ENCODE data around the gene P2RY8.
A peak's percentile ranks its signal among the peaks of the same experiment; 100 is the strongest.
"Not testable (repeated sequence)": the region's sequence is repeated elsewhere in the genome, so short reads cannot be mapped to it uniquely, and the experiment has no call there.

Gene P2RY8

GRCh38 chrX:1464041-1464970 lies 72.7 kb downstream of the P2RY8 start:
- DNase-seq (ENCODE audit: low spot score) = no peak

- no peak for DNase-seq (ENCODE audit: low spot score)
Measured at GRCh38 chrX:1463581-1463980, 73.4 kb downstream of the P2RY8 start.

GRCh38 chrX:1462596-1463251 lies 74.3 kb downstream of the P2RY8 start:
- DNase-seq (ENCODE audit: low spot score) = no peak

DNA sequence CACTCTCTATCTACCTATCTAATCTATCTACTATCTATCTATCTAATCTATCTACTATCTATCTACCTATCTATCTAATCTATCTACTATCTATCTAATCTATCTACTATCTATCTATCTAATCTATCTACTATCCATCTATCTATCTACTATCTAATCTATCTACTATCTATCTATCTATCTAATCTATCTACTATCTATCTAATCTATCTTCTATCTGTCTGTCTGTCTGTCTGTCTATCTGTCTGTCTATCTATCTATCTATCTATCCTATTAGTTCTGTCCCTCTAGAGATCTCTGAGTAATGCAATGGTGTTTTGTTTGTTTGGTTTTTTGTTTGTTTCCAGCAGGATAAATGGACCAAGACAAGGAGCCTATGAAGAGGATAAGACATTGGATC lies 74.9 kb downstream of the P2RY8 start:
- no peak for DNase-seq (ENCODE audit: low spot score)

DNA sequence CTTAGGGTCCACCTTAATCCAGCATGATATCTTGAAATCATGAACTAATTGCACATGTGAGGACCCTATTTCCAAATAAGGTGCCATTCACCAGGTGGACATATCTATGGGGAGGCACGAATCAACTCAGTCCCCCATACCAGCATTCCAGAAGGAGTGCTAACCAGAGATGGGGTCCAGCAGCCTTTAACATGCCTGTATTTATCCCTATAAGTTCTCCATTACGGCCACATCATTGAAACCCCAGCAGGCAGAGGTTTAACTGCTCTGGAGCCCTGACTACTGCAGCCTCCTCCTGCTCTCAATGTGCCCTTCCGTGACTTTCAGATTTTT lies 81.1 kb downstream of the P2RY8 start:
- no peak for DNase-seq (ENCODE audit: low spot score)

GRCh38 chrX:1453951-1454785 lies 82.8 kb downstream of the P2RY8 start:
- DNase-seq (ENCODE audit: low spot score) = peak; percentile 66

DNA sequence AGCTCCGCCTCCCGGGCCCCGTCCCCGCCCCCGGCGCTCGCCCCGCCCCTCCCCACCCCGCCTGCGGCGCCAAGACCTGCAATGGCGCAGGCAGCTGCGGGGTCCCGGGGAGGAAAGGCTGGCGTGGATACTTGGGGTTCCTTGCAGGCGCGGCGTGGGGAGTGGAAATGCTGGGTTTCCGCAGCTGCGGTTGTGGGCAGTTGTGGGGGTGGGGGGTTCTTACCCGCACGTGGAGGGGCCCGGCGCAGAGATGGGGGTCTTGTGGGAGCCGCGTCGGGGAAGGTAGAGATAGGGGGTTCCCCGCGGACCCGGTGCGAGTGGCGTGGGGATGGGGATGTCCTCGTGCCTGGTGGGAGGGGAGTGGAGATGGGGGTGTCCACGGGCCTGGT lies 83.6 kb downstream of the P2RY8 start:
- no peak for DNase-seq (ENCODE audit: low spot score)

DNA sequence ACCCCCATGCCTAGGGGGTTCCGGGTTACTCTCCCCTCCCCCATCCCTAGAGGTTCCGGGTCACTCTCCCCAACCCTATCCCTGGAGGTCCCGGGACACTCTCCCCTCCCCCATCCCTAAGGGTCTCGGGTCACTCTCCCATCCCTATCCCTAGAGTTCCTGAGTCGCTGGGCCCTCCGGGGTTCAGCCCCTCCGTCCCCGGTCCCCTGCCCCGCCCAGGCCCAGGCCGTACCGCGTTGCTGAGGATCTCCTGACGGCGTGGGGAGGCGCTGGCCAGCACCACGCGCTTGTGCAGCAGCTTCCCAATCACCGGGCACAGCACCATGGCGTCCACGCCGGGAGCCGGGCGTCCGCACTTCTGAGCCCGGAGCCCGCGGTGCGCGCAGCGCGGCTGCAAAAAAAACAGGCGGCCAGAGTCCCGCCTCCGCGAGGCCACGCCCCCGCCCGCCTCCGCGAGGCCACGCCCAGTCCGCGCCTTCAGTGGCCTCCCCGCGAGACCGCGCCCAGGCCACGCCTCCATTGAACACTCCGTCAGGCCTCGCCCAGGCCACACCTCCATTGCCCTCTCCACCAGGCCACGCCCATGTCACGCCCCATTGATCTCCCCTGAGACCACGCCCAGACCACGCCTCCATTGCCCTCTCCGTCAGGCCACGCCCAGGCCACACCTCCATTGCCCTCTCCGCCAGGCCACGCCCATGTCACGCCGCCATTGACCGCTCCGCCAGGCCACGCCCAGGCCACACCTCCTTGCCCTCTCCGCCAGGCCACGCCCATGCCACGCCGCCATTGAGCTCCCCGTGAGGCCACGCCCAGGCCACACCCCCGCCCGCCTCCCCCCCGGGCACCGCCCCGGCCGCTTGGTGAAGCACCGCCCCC lies 84.2 kb downstream of the P2RY8 start, which contains the start of gene ASMTL:
Gene ASMTL (minus strand): TSS at position 394 of the 879 bp plus-strand sequence. CDS start 69 bp downstream, at position 325.
- DNase-seq (ENCODE audit: low spot score) = peak; percentile 100

GRCh38 chrX:1451661-1452515 lies 85.1 kb downstream of the P2RY8 start:
- no peak for DNase-seq (ENCODE audit: low spot score)

- no peak for DNase-seq (ENCODE audit: low spot score)
Measured at GRCh38 chrX:1451251-1451660, 85.7 kb downstream of the P2RY8 start.

GRCh38 chrX:1450361-1451161 lies 86.4 kb downstream of the P2RY8 start:
- DNase-seq (ENCODE audit: low spot score) = no peak

DNA sequence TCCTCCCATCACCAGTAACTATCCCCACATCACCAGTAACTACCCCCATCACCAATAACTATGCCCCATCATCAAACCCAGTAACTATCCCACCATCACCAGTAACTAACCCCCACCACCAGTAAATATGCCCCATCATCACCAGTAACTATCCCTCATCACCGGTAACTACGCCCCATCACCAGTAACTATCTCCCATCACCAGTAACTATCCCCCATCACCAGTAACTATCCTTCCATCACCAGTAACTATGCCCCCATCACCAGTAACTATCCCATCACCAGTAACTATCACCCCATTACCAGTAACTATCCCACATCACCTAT lies 87.2 kb downstream of the P2RY8 start:
- DNase-seq (ENCODE audit: low spot score) = no peak

GRCh38 chrX:1449036-1449822 lies 87.8 kb downstream of the P2RY8 start:
- DNase-seq (ENCODE audit: low spot score) = no peak

GRCh38 chrX:1448573-1449001 lies 88.4 kb downstream of the P2RY8 start:
- not testable (repeated sequence) for DNase-seq (ENCODE audit: low spot score)

GRCh38 chrX:1447969-1448572 lies 88.9 kb downstream of the P2RY8 start:
- DNase-seq (ENCODE audit: low spot score) = not testable (repeated sequence)

GRCh38 chrX:1446984-1447968 lies 89.7 kb downstream of the P2RY8 start:
- DNase-seq (ENCODE audit: low spot score) = not testable (repeated sequence)

Data from LoVo (cell line).